GM21723 (cell line): ENCODE results near the gene PSMB3.
A peak's percentile ranks its signal among the peaks of the same experiment; 100 is the strongest.

Experiments
- ATAC-seq: cut with Tn5 transposase; IDR thresholded peaks from one replicate; pipeline ENCODE4 v1.9.1; 2021; ENCODE audit warnings: mild to moderate bottlenecking, moderate library complexity; ENCODE audit not compliant: unreplicated experiment

Gene PSMB3

DNA sequence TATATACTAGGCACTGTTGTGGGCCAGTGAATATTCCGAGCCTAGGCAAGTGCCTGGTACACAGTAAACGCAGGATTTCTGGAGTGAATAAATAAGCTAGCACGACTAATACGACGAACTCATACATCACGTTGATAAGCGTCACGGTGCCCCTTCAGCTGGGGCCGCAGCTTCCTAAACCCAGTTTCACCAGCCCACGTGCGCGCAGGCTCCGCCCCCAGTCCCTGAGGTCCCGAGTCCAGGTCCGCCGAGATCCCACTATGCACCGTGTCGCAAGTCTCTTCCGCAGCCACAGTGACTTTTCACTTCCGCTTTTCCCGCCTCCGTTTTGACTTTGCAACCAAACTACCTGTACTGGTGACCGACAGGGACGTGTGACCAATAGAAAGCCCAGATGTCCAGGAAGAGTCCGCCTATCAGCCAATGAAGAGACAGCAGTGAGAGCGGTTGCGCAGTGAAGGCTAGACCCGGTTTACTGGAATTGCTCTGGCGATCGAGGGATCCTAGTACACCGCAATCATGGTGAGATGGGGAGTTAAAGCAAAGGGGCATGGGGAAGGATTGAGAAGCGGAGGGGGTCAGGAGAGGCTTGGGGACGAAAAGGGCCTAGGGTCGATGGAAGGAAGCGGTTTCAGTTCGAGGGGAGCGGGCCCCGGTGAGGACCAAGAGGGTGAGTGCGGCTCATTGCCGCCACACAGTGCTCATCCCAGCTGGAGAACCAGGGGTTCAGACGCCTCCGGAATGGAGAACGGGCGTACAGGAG, at the start of gene PSMB3:
Gene PSMB3, plus strand, starts transcription at position 434 of the 763 bp plus-strand sequence. Its CDS starts 86 bp downstream, at position 520.
- peak; percentile 82 for ATAC-seq

DNA sequence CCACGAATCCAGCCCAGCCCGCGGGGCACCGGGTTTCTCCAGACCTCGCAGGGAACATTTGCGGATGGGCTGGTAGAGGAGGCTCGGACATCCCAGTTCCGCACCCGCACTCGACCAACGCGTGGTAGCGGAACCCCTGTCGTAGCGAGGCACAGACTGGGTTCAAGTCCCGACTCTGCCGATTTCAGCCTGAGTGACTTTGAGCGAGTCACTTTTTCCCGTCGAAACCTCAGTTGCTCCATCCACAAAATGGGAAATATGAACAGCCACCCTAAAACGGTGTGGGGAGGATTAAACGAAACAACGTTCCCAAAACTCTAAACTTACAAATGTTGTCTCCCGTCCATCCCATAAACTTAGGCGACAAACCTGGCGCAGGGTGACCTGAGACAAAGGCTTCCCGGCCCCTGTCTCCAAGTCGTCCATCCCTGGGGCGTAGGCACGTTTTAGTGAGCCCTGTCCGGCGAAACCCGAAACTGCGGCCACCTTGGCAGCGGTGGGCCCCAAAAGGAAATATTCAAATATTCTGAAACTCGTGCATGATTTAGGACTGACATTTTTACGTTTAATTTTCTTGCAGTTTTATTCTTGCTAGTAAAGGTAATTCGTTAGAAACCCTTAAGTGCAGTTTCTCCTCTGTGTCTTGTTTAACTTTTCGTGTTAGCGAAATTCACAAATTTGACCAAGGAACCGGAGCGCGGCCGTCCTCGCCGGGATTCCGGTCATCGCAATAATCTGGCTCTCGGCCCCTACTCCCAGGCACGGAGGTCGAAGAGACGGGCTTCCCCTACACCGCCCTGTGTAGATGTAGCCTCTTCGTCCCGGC, 49.4 kb upstream of the PSMB3 start:
- no peak for ATAC-seq

DNA sequence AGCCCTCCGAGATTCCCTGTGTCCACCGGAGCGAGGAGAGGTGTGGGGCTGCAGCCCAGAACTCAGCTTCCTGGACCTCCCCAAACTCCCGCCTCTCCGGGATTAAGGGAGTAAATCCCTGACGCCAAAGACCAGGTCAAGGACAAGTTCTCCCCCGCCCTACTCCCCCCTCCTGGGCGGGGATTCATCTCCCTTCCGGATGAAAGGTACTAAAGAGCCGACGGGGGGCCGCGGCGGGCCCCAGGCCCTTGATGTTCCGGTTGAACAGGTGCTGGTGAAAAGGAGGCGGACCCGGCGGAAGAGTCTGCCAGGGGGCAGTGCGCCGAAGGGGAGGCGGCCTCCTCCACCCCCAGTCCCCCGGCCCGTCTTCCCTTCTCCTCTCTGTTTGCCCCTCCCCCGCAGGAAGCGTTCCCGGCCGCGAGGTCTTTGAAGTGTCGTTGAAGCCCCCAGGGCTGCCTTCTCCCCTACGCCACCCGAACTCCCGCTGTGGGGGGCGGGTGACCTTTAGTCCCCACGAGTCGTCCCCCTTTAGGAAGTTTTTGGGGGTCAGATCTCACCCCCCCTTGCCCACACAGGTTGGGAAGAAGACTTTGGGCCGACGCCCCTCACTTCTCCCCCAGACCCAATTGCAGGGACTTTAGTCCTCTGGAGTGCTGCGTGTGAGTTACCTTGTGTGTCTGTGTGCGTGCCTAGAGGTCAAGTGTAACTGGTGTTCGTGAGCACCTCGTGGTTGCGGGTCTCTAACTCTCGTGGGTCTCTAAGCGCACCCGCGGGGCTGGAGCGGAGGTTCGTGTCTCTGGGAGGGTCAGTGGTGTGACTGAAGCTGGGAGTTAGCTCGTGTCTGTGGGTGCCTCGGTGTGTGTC, 48.6 kb upstream of the PSMB3 start:
- ATAC-seq: peak; percentile 23

DNA sequence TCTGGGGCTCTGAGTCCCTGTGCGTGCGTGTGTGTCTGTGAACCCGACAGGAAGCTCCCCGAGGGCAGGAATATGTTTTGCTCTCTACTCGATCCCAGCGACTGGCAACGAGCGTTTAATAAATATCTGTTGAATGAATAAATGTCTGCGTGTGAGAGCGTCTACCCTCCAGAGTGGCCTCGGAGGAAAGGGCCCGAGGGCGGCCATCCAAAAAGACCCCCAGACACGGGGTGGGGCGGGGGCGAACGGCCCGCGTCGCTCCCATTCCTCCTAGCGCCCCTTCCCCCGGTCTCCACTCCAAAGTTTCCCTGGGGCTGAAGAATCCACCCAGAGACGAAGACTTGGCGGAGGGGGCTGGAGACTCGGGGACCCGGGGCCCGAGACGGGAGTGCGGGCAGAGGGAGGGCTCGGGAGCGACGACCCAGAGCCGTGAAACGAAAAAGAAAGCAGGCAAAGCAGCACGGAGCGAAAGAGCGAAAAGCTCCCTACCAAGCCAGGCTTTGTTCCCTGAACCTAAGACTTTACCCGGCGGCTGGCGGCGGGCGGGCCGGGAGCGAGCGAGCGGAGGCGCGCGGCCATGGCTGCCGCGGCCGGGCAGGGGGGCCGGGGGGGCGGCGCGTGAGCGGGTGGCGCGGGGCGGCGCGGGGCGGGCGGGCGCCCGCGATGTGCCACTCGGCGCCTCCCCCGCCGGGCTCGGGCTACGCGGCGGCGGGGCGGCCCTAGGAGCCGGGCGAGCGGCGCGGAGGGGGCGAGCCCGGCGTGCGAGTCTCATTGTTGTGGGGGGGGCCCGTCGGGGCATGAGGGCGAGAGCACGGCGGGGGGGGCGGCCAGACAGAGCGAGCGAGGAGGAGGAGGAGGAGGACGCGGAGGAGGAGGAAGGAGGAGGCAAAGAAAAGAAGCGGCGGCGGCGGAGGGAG, 47.7 kb upstream of the PSMB3 start, which contains the start of gene MLLT6:
Gene MLLT6, plus strand, starts transcription at position 668 of the 917 bp plus-strand sequence. CDS start 360 bp downstream, outside the sequence.
- ATAC-seq: no peak

DNA sequence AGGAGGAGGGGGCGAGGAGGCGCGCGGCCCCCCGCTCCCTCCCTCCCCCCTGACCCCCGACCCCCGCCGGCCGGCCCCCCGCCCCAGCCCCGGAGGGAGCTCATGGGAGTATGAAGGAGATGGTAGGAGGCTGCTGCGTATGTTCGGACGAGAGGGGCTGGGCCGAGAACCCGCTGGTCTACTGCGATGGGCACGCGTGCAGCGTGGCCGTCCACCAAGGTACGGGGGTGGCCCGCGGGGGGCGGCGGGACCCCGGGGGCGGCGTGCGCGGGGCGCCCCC, 47.1 kb upstream of the PSMB3 start:
- ATAC-seq: no peak

DNA sequence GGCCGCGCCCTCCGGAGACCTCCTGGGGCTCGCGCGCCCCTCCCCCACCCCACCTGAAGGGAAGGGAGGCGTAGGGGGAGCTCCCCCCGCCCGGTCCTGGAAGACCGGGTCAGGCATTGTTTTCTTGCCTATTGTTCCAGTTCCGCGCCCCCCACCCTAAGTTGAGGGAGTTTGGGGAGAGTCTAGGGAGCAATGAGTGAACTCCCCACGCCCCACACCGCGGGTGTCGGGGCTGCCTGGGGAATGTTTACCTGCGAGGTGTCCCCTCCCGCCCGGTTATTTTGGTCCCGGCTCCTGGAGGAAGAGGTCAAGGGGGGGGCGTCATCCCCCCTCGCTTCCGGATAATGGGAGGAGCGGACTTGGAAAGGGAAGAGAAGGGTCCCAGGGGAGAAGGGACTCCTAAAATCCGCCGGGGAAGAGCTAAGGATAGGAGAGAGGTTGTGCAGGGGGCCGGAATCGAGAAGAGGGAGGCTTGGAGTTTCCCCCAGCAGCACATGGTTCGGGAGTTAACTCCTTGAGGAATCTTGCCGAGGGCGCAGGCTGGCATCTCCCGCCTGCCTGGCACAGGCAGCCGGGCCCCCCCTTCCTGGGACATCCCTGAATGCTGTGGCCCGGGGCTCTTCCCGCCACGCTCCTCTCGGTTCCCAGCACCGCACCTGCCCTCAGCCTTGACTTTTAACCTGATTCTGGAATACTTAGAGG, 46.6 kb upstream of the PSMB3 start:
- no peak for ATAC-seq

DNA sequence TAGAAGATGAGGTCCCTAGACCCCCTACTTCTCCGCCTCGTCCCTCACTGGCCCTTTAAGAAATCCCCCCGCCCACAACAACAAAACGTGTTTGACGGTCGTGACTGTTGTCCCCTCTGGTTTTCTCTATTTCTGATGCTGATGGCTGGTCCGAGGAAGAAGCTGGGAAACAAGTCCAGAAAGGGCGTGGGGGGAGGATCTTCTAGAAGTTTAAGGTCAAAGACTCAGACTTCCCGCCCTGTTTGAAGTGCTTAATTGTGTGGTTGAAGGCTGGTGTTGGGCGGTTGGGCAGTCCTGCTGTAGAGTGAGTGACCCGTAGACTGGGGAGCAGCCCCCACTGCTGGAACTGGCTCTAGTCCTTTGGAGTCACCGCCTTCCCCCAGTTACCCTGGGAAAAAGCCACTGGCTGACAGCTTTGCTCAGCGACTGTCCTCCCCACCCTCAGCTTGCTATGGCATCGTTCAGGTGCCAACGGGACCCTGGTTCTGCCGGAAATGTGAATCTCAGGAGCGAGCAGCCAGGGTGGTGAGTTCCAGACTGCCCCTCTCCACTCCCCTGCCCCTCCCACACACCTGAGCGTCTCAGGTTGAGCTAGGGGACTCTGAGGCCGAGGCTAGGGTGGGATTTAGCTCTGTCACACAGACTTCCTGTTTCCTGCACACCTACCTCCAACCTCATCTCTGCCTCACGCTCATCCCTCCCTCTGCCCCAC, 45.9 kb upstream of the PSMB3 start:
- no peak for ATAC-seq

DNA sequence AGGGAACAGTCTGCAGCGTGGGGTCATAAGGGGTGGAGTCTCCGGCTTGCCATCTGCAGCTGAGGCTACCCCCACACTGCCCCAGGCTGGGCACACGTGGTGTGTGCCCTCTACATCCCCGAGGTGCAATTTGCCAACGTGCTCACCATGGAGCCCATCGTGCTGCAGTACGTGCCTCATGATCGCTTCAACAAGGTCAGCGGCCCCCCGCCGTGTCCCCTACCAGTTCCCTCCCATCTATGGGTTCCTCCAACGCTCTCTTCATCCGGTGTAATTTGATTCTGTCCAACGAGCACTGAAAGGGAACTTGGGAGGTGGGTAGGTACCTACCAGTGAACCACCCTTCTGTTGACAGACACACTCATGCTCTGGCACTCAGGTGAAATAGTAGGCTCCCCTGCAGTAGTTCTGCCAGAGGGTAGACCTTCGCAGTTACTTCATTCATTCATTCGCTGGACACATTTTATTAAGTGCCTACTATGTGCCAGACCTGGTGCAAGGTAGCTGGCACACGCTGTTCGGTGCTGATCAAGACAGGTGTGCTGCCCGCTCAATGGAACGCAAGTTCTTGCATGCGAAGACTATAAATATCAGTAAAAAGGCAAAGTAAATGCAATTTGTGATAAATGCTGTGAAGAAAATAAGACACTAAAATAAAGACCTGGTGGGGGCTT, 44.7 kb upstream of the PSMB3 start:
- ATAC-seq: no peak

DNA sequence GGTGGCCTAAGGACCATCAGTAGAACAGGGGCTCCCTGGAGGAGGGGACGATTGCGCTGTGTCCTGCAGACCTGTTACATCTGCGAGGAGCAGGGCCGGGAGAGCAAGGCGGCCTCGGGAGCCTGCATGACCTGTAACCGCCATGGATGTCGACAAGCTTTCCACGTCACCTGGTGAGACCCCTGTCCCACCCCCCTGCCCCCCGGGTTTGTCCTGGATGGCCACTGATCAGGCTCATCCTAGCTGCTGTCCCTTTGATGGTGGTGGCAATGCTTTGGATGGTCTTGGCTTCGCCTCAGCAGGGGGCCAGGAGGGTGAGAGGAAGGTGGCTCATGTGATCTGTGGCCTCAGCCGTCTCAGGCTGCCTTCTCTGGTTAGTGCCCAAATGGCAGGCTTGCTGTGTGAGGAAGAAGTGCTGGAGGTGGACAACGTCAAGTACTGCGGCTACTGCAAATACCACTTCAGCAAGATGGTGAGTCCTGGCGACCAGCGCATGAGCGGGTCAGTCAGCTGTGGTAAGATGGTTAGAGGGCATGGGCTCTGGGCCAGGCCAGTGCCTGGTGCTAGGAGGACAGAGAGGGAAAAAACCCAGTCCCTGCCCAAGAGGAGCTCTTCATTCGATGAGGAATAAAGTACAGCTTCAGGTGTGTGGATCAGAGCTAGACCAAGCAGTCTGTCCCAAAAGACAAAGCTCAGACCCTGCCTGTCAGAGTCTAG, 43.3 kb upstream of the PSMB3 start:
- no peak for ATAC-seq

DNA sequence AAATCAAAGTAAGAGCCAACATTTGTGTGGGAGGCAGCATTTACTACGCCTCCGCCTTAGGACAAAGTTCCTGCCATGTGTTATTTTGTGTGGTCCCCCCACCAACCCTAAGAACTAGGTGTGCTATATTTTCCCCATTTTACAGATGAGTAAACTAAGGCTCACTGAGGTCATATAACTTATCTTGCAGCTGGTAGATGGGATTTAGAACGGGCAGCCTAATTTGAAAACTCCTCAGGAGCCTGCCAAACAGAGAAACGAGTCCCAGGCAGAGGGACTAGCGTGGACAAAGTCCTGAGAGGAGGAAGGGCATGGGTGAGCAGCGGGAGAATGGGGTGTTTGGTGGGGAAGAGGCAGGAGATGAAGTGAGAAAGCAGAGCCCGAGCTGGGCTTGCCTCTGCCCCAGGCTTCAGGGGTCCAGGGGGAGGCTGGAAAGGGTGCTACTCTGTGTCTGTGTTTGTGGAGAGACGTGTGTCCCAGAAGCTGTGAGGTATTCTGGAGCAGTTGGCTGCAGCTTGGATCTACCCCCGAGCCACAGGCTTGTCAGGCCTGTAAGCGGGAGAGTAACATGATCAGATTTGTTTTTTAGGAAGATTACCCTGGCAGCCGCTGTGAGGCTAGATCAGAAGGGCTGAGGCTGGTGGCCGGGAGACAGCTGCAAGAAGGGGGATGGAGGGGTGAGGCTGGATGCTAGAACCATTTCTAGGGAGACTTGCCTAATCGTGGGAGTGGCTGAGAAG, 42.5 kb upstream of the PSMB3 start:
- ATAC-seq: no peak

DNA sequence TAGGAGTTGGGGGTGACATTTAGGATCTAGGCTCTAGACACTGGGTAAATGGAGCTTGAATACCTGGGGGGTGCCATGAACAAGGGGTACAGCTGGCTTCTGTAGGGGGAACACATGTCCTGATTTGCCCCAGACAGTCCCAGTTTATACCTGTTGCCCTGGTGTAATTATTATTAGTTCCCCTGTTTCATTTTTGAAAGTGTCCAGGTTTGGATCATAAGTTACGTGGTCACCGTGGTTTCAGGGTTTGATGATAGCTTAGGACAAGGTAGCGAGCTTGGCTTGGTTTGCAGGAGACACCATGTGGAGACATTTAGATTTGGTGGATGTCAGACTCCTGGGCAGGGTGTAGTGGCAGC, 42.0 kb upstream of the PSMB3 start:
- no peak for ATAC-seq

DNA sequence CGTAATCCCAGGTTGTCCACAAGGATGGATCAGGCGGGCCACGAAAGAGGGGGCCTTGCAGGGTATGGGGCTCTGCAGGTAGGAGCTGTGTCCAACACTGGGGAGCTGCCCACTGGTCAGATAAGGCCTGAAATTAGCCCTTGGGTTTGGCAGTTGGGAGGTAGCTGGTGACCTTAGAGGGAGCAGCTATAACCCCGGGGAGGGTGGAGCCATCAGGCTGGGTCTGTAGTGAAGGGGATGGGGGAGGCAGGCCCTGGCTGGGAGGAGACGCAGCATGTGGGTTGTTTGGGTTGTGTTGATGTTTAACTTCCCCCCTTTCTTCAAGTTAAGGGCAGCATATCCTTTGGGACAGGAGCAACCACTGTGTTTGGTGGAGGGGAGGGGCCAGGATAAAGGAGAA, 41.6 kb upstream of the PSMB3 start:
- ATAC-seq: no peak

DNA sequence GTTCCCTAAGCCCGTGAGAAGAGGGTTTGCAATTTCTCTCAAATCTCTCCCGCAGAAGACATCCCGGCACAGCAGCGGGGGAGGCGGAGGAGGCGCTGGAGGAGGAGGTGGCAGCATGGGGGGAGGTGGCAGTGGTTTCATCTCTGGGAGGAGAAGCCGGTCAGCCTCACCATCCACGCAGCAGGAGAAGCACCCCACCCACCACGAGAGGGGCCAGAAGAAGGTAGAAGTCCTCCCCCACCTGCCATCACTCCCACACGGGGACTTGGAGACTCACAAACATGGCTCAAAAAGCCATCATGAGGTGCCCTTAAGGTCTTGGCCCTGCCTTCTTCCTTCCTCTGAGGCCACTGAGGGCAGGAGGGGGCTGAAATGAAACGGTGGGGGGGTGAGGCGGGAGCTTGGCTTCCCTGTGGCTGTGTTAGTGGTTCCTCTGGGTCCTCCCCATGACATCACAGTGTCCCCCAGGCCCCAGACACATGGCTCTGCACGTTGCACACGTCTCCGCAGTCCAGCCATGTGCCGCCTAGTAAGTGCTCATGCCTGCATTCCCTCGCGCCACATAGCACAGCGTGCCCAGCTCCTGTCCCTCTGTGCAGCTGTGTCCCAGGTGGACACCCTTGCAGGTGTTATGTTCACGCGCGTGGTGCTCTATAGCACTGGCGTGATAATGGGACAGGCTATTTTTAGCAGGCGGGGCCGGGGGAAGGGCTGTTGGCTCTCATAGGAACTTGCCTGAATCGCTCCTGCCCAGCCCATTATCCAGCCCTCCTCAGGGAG, 40.6 kb upstream of the PSMB3 start:
- no peak for ATAC-seq

DNA sequence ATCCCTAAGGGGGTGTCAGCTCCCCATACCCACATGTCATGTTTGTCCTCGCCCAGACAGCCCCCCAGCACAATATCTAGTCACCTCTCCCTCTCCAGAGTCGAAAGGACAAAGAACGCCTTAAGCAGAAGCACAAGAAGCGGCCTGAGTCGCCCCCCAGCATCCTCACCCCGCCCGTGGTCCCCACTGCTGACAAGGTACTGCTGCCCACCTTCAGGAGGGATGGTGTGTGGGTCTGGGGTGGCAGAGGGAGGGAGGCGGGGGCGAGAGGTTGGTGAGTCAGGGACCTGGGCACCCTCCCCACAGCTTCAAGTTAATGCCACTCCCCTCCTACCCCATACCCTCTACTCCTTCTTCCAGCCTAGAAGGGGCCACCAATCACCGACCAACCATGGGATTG, 39.9 kb upstream of the PSMB3 start:
- no peak for ATAC-seq

DNA sequence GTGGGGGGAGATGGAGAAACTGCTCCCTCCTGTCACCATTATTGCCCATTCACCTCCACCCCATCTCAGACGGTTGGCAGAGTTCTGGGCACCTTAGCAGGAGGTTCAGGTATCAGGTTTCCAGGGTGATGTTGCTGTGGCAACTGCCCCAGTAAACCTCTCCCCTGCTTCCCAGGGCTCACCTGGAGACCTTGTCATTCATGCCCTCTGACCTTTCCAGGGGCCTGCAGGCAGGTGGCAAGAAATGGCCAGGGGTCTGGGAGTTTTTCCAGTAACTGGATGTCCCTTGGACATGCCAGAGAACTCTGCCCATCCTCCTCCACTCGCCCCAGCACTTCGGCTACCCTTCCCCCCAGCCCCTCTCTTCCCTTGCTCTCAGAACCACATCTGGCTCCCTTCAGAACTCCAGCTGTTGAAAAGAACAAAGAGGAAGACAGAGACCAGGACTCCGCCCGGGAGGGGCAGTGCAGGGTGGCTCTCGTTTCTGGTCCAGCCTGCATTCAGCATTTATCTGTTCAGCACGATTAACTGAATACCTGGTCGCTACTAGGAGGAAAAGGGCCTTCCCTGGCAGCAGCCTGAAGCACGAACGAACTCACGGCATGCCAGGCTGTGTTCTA, 39.0 kb upstream of the PSMB3 start:
- no peak for ATAC-seq
